Liver (tissue), 3 donors: ENCODE measurements around the gene UBE2F.
"Not testable (repeated sequence)": the region's sequence is repeated elsewhere in the genome, so short reads cannot be mapped to it uniquely, and the experiment has no call there.

ENCODE experiments used
- EGR1 ChIP-seq, 2 donors: IDR thresholded peaks; 2 replicates each; pipeline ENCODE4 v1.6.1; 2016 to 2018; ENCODE audit warnings: antibody characterized with exemption in 2 of 2, low read depth in 2 of 2
- GABPA ChIP-seq, 2 donors: IDR thresholded peaks in 1 of 2; conservative IDR thresholded peaks in 1 of 2; 2 replicates each; pipeline ENCODE4 v1.6.1; 2016; ENCODE audit warnings: antibody characterized with exemption in 2 of 2, mild to moderate bottlenecking in 1 of 2, moderate library complexity in 1 of 2
- HNF4A ChIP-seq, 2 donors: conservative IDR thresholded peaks; 2 replicates each; pipeline ENCODE4 v1.6.1; 2016; ENCODE audit warnings: antibody characterized with exemption in 2 of 2, mild to moderate bottlenecking in 2 of 2
- NR2F2 ChIP-seq: IDR thresholded peaks from 2 replicates; pipeline ENCODE4 v1.6.1; 2016; ENCODE audit warnings: antibody characterized with exemption
- RAD21 ChIP-seq, 2 donors: IDR thresholded peaks; 2 replicates each; pipeline ENCODE4 v1.6.1; 2016; ENCODE audit warnings: antibody characterized with exemption in 2 of 2, mild to moderate bottlenecking in 2 of 2
- SP1 ChIP-seq: IDR thresholded peaks from 2 replicates; pipeline ENCODE4 v1.6.1; 2018; ENCODE audit warnings: antibody characterized with exemption, mild to moderate bottlenecking
- TAF1 ChIP-seq: conservative IDR thresholded peaks from 2 replicates; pipeline ENCODE4 v1.6.1; 2016; ENCODE audit warnings: antibody characterized with exemption, mild to moderate bottlenecking
- TF ChIP-seq, protein P1 (sequence below): IDR thresholded peaks from 2 replicates; pipeline ENCODE4 v1.6.1; 2016; ENCODE audit warnings: antibody characterized with exemption
- TF ChIP-seq, protein P2 (sequence below): IDR thresholded peaks from 2 replicates; pipeline ENCODE4 v1.6.1; 2016; ENCODE audit warnings: antibody characterized with exemption
- TF ChIP-seq, protein P3 (sequence below): fragments of 150-350 bp; IDR thresholded peaks from 2 replicates; pipeline ENCODE4 v1.5.1; 2017; ENCODE audit warnings: improper control_type of control experiment, low read depth, low read length; ENCODE audit not compliant: missing input control
- TF ChIP-seq, protein P4 (sequence below): IDR thresholded peaks from 2 replicates; pipeline ENCODE4 v1.6.1; 2016; ENCODE audit warnings: antibody characterized with exemption, mild to moderate bottlenecking
- TF ChIP-seq, protein P5 (sequence below): IDR thresholded peaks from 2 replicates; pipeline ENCODE4 v1.6.1; 2016; ENCODE audit warnings: antibody characterized with exemption
- donor health status: healthy.
- donor health status: healthy.

DNA sequence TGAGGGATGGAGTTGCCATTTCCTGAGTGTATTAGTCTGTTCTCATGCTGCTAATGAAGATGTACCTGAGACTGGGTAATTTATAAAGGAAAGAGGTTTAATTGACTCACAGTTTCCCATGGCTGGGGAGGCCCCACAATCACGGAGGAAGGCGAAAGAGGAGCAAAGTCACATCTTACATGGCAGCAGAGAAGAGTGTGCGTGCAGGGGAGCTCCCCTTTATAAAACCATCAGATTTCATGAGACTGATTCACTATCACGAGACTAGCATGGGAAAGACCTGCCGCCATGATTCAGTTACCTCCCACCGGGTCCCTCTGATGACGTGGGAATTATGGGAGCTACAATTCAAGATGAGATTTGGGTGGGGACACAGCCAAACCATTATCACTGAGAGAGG, 99.9 kb downstream of the UBE2F start:
- TF ChIP-seq, protein P1, sequence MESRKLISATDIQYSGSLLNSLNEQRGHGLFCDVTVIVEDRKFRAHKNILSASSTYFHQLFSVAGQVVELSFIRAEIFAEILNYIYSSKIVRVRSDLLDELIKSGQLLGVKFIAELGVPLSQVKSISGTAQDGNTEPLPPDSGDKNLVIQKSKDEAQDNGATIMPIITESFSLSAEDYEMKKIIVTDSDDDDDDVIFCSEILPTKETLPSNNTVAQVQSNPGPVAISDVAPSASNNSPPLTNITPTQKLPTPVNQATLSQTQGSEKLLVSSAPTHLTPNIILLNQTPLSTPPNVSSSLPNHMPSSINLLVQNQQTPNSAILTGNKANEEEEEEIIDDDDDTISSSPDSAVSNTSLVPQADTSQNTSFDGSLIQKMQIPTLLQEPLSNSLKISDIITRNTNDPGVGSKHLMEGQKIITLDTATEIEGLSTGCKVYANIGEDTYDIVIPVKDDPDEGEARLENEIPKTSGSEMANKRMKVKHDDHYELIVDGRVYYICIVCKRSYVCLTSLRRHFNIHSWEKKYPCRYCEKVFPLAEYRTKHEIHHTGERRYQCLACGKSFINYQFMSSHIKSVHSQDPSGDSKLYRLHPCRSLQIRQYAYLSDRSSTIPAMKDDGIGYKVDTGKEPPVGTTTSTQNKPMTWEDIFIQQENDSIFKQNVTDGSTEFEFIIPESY: not testable (repeated sequence)
- TF ChIP-seq, protein P2, sequence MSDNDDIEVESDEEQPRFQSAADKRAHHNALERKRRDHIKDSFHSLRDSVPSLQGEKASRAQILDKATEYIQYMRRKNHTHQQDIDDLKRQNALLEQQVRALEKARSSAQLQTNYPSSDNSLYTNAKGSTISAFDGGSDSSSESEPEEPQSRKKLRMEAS: not testable (repeated sequence)
- TF ChIP-seq SP1; NR2F2; EGR1 (IDR thresholded peaks at IDR 0.05; ENCODE audit: low read depth in 2 of 2); HNF4A (conservative IDR thresholded peaks at IDR 0.05); RAD21 (IDR thresholded peaks at IDR 0.05); GABPA (IDR thresholded peaks at IDR 0.05 in 1 of 2, conservative IDR thresholded peaks at IDR 0.05 in 1 of 2); TAF1: not testable (repeated sequence)
- TF ChIP-seq, protein P3, sequence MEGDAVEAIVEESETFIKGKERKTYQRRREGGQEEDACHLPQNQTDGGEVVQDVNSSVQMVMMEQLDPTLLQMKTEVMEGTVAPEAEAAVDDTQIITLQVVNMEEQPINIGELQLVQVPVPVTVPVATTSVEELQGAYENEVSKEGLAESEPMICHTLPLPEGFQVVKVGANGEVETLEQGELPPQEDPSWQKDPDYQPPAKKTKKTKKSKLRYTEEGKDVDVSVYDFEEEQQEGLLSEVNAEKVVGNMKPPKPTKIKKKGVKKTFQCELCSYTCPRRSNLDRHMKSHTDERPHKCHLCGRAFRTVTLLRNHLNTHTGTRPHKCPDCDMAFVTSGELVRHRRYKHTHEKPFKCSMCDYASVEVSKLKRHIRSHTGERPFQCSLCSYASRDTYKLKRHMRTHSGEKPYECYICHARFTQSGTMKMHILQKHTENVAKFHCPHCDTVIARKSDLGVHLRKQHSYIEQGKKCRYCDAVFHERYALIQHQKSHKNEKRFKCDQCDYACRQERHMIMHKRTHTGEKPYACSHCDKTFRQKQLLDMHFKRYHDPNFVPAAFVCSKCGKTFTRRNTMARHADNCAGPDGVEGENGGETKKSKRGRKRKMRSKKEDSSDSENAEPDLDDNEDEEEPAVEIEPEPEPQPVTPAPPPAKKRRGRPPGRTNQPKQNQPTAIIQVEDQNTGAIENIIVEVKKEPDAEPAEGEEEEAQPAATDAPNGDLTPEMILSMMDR: not testable (repeated sequence)
- TF ChIP-seq, protein P4, sequence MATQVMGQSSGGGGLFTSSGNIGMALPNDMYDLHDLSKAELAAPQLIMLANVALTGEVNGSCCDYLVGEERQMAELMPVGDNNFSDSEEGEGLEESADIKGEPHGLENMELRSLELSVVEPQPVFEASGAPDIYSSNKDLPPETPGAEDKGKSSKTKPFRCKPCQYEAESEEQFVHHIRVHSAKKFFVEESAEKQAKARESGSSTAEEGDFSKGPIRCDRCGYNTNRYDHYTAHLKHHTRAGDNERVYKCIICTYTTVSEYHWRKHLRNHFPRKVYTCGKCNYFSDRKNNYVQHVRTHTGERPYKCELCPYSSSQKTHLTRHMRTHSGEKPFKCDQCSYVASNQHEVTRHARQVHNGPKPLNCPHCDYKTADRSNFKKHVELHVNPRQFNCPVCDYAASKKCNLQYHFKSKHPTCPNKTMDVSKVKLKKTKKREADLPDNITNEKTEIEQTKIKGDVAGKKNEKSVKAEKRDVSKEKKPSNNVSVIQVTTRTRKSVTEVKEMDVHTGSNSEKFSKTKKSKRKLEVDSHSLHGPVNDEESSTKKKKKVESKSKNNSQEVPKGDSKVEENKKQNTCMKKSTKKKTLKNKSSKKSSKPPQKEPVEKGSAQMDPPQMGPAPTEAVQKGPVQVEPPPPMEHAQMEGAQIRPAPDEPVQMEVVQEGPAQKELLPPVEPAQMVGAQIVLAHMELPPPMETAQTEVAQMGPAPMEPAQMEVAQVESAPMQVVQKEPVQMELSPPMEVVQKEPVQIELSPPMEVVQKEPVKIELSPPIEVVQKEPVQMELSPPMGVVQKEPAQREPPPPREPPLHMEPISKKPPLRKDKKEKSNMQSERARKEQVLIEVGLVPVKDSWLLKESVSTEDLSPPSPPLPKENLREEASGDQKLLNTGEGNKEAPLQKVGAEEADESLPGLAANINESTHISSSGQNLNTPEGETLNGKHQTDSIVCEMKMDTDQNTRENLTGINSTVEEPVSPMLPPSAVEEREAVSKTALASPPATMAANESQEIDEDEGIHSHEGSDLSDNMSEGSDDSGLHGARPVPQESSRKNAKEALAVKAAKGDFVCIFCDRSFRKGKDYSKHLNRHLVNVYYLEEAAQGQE: not testable (repeated sequence)
- TF ChIP-seq, protein P5, sequence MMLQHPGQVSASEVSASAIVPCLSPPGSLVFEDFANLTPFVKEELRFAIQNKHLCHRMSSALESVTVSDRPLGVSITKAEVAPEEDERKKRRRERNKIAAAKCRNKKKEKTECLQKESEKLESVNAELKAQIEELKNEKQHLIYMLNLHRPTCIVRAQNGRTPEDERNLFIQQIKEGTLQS: not testable (repeated sequence)
